B cell (primary cell): ENCODE results near the gene BABAM2. TPM values are rescaled to one million over a fixed set of nuclear protein-coding genes. Genes with fewer than 3 reads are reported as not detected.

Source experiments
- ATAC-seq: fragments of 200-7000 bp; cut with Tn5 transposase; one replicate; pipeline ENCODE4 v1.10.0; 2021; ENCODE audit warnings: low read depth, mild to moderate bottlenecking, moderate number of reproducible peaks, moderate library complexity
- CTCF ChIA-PET: fragments of 350-600 bp; sonication (Branson Sonifier 250); formaldehyde crosslinking; loops from one replicate; lab custom pipeline; 2021; ENCODE audit warnings: antibody characterized with exemption, inconsistent platforms; lab: Charles Lee
- POLR2A ChIA-PET: fragments of 350-600 bp; sonication (Branson Sonifier 250); formaldehyde crosslinking; loops from one replicate; lab custom pipeline; 2021; ENCODE audit warnings: antibody characterized with exemption; lab: Charles Lee
- DNase-seq: peaks from one replicate; pipeline ENCODE4 v3.0.0; 2013
- H2AFZ ChIP-seq: 2 replicates; pipeline ENCODE4 v1.6.1; 2012; ENCODE audit warnings: mild to moderate bottlenecking, low read depth, low read length; ENCODE audit not compliant: insufficient read depth, poor library complexity, severe bottlenecking
- H3K27ac ChIP-seq, 2 donors: 1 replicate in 1 of 2; 2 replicates in 1 of 2; pipeline ENCODE4 v1.5.1; 2012 to 2013; ENCODE audit warnings: low read length in 2 of 2, mild to moderate bottlenecking in 2 of 2, moderate library complexity in 1 of 2
- H3K27me3 ChIP-seq, 4 experiments: fragments of 200-600 bp in 1 of 4; sonication (generic) in 1 of 4; replicated peaks in 1 of 4; 1 replicate in 2 of 4; 2 replicates in 2 of 4; pipeline versions ENCODE4 v1.6.1 to v1.7.0; 2013 to 2016; ENCODE audit warnings: low read length in 3 of 4, mild to moderate bottlenecking in 2 of 4, mixed read lengths in 1 of 4, moderate library complexity in 1 of 4; ENCODE audit not compliant: insufficient read depth in 4 of 4, control insufficient read depth in 3 of 4; ENCODE audit errors: control extremely low read depth in 1 of 4
- H3K36me3 ChIP-seq, 2 experiments: replicated peaks in 1 of 2; 1 replicate in 1 of 2; 2 replicates in 1 of 2; pipeline versions ENCODE4 v1.6.1 to v1.7.1; 2013; ENCODE audit warnings: low read length in 1 of 2; ENCODE audit not compliant: insufficient read depth in 2 of 2, control insufficient read depth in 1 of 2; ENCODE audit errors: control extremely low read depth in 1 of 2, extremely low read depth in 1 of 2
- H3K4me1 ChIP-seq, 2 donors: fragments of 200-600 bp in 1 of 2; sonication (generic) in 1 of 2; 1 replicate in 1 of 2; 2 replicates in 1 of 2; pipeline versions ENCODE4 v1.5.1 to v1.6.1; 2013 to 2017; ENCODE audit warnings: low read length in 2 of 2; ENCODE audit not compliant: control insufficient read depth in 2 of 2, insufficient read depth in 2 of 2
- H3K4me2 ChIP-seq: replicated peaks from 2 replicates; pipeline ENCODE3; 2012; ENCODE audit warnings: mild to moderate bottlenecking, low read depth, low read length; ENCODE audit not compliant: poor library complexity, severe bottlenecking
- H3K4me3 ChIP-seq, 5 experiments: fragments of 200-600 bp in 1 of 5; sonication (generic) in 1 of 5; 1 replicate in 3 of 5; 2 replicates in 2 of 5; pipeline versions ENCODE4 v1.5.1 to v1.7.0; 2011 to 2016; ENCODE audit warnings: low read length in 4 of 5, mild to moderate bottlenecking in 4 of 5, low read depth in 2 of 5, control low read depth in 1 of 5, moderate library complexity in 1 of 5; ENCODE audit not compliant: insufficient read depth in 1 of 5; ENCODE audit errors: control extremely low read depth in 1 of 5, extremely low read depth in 1 of 5
- H3K79me2 ChIP-seq: fragments of 200-600 bp; sonication (generic); one replicate; pipeline ENCODE4 v1.6.0; 2016; ENCODE audit warnings: low read length; ENCODE audit not compliant: control insufficient read depth, insufficient read depth
- H3K9ac ChIP-seq: fragments of 200-600 bp; sonication (generic); 2 replicates; pipeline ENCODE4 v1.6.1; 2017; ENCODE audit warnings: mild to moderate bottlenecking, low read length, moderate library complexity
- H3K9me3 ChIP-seq, 3 donors: one replicate each; pipeline versions ENCODE4 v1.6.1 to v1.7.1; 2013; ENCODE audit warnings: low read length in 2 of 3; ENCODE audit not compliant: control insufficient read depth in 2 of 3, insufficient read depth in 1 of 3; ENCODE audit errors: control extremely low read depth in 1 of 3
- H4K20me1 ChIP-seq: 2 replicates; pipeline ENCODE4 v1.6.0; 2012; ENCODE audit warnings: mild to moderate bottlenecking, low read length; ENCODE audit not compliant: insufficient read depth, control insufficient read depth, poor library complexity, severe bottlenecking
- H3K27ac Mint-ChIP-seq: one replicate; pipeline ENCODE4 v1.8.0; 2021; ENCODE audit warnings: mixed read lengths
- H3K27me3 Mint-ChIP-seq: one replicate; pipeline ENCODE4 v1.8.0; 2021; ENCODE audit warnings: mixed read lengths
- H3K4me1 Mint-ChIP-seq: one replicate; pipeline ENCODE4 v1.8.0; 2021; ENCODE audit warnings: mixed read lengths
- H3K4me3 Mint-ChIP-seq: one replicate; pipeline ENCODE4 v1.8.0; 2021; ENCODE audit warnings: mixed read lengths
- H3K9me3 Mint-ChIP-seq: one replicate; pipeline ENCODE4 v1.8.0; 2022; ENCODE audit warnings: mixed read lengths; ENCODE audit not compliant: insufficient read depth
- CTCF ChIP-seq: fragments of 200-600 bp; IDR thresholded peaks from one replicate; pipeline ENCODE4 v1.8.0; 2022; ENCODE audit warnings: antibody characterized with exemption, mild to moderate bottlenecking
- EZH2 ChIP-seq: IDR thresholded peaks from 2 replicates; pipeline ENCODE4 v1.6.1; 2012; ENCODE audit warnings: borderline replicate concordance, low read depth, mild to moderate bottlenecking, moderate library complexity, low read length; ENCODE audit not compliant: insufficient read depth, poor library complexity, severe bottlenecking
- WGBS: methylation state at CpG from one replicate; pipeline ENCODE4 v1.1.5; 2013; ENCODE audit warnings: missing lambda C conversion rate; ENCODE audit not compliant: insufficient coverage; 5-methylcytosine and 5-hydroxymethylcytosine counted together
- intact Hi-C: fragments of 100-400 bp; cut with micrococcal nuclease; formaldehyde crosslinking; loops from one replicate; pipeline ENCODE4 v1.10.0; 2022
- polyA plus RNA-seq: library from polyadenylated mRNA; depleted of rRNA; stranded (reverse); fragments of >200 nt; gene quantifications from 2 replicates; pipeline ENCODE4 v1.2.3, GENCODE V29; 2012
- total RNA-seq, 2 donors: library from RNA; stranded (reverse); fragments of 120-200 nt in 1 of 2; gene quantifications; 1 replicate in 1 of 2; 2 replicates in 1 of 2; pipeline versions ENCODE4 v1.2.3 to v1.2.4, GENCODE V29; 2013 to 2022

The BABAM2 gene
- total and polyA plus RNA-seq, 2 donors (not counting 1 experiment from before 2014, with no cell fraction given): 22.3 to 69.6 TPM

- ChIA-PET POLR2A (no interaction called here), CTCF (no interaction called here)
- ATAC-seq (no peak), DNase-seq (no peak)
- TF ChIP-seq EZH2: no peak
- no peak for TF ChIP-seq CTCF
- Histone ChIP-seq H4K20me1 (no peaks in the 10 kb centered on the region), H3K79me2 (no peaks in the 10 kb centered on the region), H3K36me3 (peaks cover 0 to 2% of the 10 kb centered on the region in 2 experiments), H3K27me3 (no peaks in the 10 kb centered on the region), H3K9ac (no peak overlapping the region), H3K27ac (no peak overlapping the region), H3K4me1 (no peaks in the 10 kb centered on the region), H3K9me3 (no peaks in the 10 kb centered on the region), H2AFZ (no peak overlapping the region), H3K4me3 (no peak overlapping the region), H3K4me2 (no peak overlapping the region)
- Mint-ChIP-seq H3K4me1 (no peaks in the 10 kb centered on the region), H3K27me3 (no peaks in the 10 kb centered on the region), H3K4me3 (no peak overlapping the region), H3K27ac (no peak overlapping the region), H3K9me3 (no peaks in the 10 kb centered on the region)
- intact Hi-C loops: no loop called here
- no CpG with 5 or more reads among the region's 3 CpGs for WGBS
Observed at GRCh38 chr2:28083476-28083875, 192.9 kb downstream of the BABAM2 start.

GRCh38 chr2:28084564-28084963 is 194.0 kb downstream of the BABAM2 start:
- Histone ChIP-seq H2AFZ (no peak overlapping the region), H3K27me3 (no peaks in the 10 kb centered on the region), H3K9ac (no peak overlapping the region), H4K20me1 (no peaks in the 10 kb centered on the region), H3K79me2 (no peaks in the 10 kb centered on the region), H3K4me2 (no peak overlapping the region), H3K4me1 (no peaks in the 10 kb centered on the region), H3K9me3 (no peaks in the 10 kb centered on the region), H3K4me3 (no peak overlapping the region), H3K27ac (no peak overlapping the region), H3K36me3 (peaks cover 0 to 2% of the 10 kb centered on the region in 2 experiments)
- POLR2A ChIA-PET: no interaction called here
- Mint-ChIP-seq H3K9me3 (no peaks in the 10 kb centered on the region), H3K27ac (no peak overlapping the region), H3K27me3 (no peaks in the 10 kb centered on the region), H3K4me1 (no peaks in the 10 kb centered on the region), H3K4me3 (no peak overlapping the region)
- TF ChIP-seq EZH2: no peak
- no peak for TF ChIP-seq CTCF
- no CpG with 5 or more reads among the region's 4 CpGs for WGBS
- DNase-seq (no peak), ATAC-seq (no peak)
- intact Hi-C loops: no loop called here
- CTCF ChIA-PET: no interaction called here
